Measurements from ENCODE around the gene TBX6.

DNA sequence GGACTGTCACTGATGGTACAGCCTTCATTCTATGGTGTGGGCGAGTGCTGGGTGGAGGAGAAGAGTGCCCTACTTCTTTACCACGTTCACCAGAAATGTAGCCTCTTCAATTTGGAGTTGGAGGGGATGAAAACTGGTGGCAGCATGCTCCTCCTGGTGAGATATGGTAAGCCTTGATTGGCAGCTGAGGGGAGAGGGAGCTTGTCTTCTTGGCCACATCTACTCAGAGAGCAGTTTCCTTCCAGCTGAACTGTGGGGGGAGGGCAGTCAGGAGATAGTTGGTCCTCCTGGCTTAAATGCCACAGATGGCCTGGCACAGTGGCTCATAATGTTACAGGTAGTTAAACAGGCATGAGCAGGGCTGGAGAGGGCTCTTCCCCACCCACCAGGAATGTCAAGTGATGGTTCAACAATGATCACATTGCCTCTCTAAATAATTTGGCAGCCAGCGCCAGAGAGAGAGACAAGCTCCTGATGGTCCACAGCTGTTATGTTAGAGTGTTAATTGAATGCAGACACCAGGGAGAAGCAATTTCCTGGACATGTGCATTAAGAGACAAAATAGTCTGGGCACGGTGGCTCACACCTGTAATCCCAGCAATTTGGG lies 40.2 kb upstream of the TBX6 start:
- TF ChIP-seq YY1 (IDR thresholded peaks at IDR 0.05; ENCODE audit: insufficient read depth, insufficient read length), result no peak
- TF ChIP-seq ZNF274 (IDR thresholded peaks at IDR 0.05; ENCODE audit: low read depth, low read length), result no peak
